Smooth muscle cell (in vitro differentiated cells): Measurements from ENCODE around the gene ZNF333. TPM values are rescaled to one million over a fixed set of nuclear protein-coding genes. Genes with fewer than 3 reads are reported as not detected.

Source experiments
- DNase-seq: peaks from one replicate; lab custom pipeline; 2025; ENCODE audit not compliant: unreplicated experiment; lab: John Stamatoyannopoulos, UW
- H2AFZ ChIP-seq: fragments of 200-600 bp; sonication (generic); 2 replicates; pipeline ENCODE4 v1.6.0; 2016; ENCODE audit warnings: antibody characterized with exemption, low read depth, mild to moderate bottlenecking
- H3F3A ChIP-seq: fragments of 200-600 bp; sonication (generic); 2 replicates; pipeline ENCODE4 v1.6.0; 2017; ENCODE audit warnings: antibody characterized with exemption, low read depth
- H3K27ac ChIP-seq: fragments of 200-600 bp; sonication (generic); 2 replicates; pipeline ENCODE4 v1.5.1; 2016; ENCODE audit warnings: low read depth, mild to moderate bottlenecking
- H3K27me3 ChIP-seq: fragments of 200-600 bp; sonication (generic); 2 replicates; pipeline ENCODE4 v1.6.1; 2016; ENCODE audit warnings: low read depth, mild to moderate bottlenecking
- H3K36me3 ChIP-seq: fragments of 200-600 bp; sonication (generic); 2 replicates; pipeline ENCODE4 v1.5.1; 2016; ENCODE audit warnings: low read depth
- H3K4me1 ChIP-seq: fragments of 200-600 bp; sonication (generic); 2 replicates; pipeline ENCODE4 v1.5.1; 2016; ENCODE audit warnings: low read depth
- H3K4me2 ChIP-seq: fragments of 200-600 bp; sonication (generic); 2 replicates; pipeline ENCODE4 v1.6.0; 2016; ENCODE audit warnings: mild to moderate bottlenecking
- H3K4me3 ChIP-seq: fragments of 200-600 bp; sonication (generic); 2 replicates; pipeline ENCODE4 v1.5.1; 2016; ENCODE audit warnings: mild to moderate bottlenecking
- H3K79me2 ChIP-seq: fragments of 200-600 bp; sonication (generic); 2 replicates; pipeline ENCODE4 v1.6.0; 2016; ENCODE audit warnings: low read depth, mild to moderate bottlenecking
- H3K9ac ChIP-seq: fragments of 200-600 bp; sonication (generic); 2 replicates; pipeline ENCODE4 v1.6.0; 2016; ENCODE audit warnings: low read depth
- H3K9me3 ChIP-seq: fragments of 200-600 bp; sonication (generic); replicated peaks from 2 replicates; pipeline ENCODE4 v1.5.1; 2016; ENCODE audit warnings: low read depth
- H4K20me1 ChIP-seq: fragments of 200-600 bp; sonication (generic); 2 replicates; pipeline ENCODE4 v1.6.0; 2016; ENCODE audit warnings: low read depth
- WGBS: methylation state at CpG from one replicate; pipeline ENCODE4 v1.1.7; 2016; ENCODE audit warnings: low lambda C conversion rate; 5-methylcytosine and 5-hydroxymethylcytosine counted together
- polyA plus RNA-seq: library from polyadenylated mRNA; unstranded; fragments of >200 nt; fragmentation: Nextera tagmentation; extraction: Ambion mirVana; gene quantifications from 2 replicates; pipeline ENCODE4 v1.2.1, GENCODE V29; 2016
- total RNA-seq: library from RNA; depleted of rRNA; stranded (reverse); fragments of >200 nt; gene quantifications from 2 replicates; pipeline ENCODE4 v1.2.3, GENCODE V29; 2014
- TF ChIP-seq, protein P1 (sequence below): fragments of 200-600 bp; sonication (generic); IDR thresholded peaks from 2 replicates; pipeline ENCODE4 v1.5.1; 2017; ENCODE audit warnings: borderline replicate concordance, mild to moderate bottlenecking, antibody characterized with exemption; ENCODE audit not compliant: insufficient read depth, poor library complexity, severe bottlenecking

ZNF333 gene
- total and polyA plus RNA-seq, 2 experiments from 2014 or later: 14.8 to 16.0 TPM

DNA sequence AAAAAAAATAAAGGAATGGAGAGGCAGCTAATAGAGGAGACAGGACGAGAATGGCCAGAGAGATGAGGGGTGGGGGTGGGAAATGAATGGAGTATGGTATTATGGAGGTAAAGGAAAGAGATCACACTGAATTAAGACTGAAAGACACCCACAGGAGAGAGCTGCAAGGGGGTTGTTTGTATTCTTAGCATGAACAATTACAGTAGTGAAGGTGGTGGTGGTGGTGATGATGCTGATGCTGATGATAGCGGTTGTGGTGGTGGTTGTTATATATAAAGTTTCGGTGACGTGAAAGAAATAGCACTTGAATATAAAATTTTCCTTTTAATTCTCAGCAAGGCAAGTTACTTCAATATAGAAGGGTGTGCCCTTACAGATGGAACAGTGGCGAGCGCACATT lies 12.4 kb upstream of the ZNF333 start:
- Histone ChIP-seq H3K27ac (no peak overlapping the region), H3F3A (no peaks in the 10 kb centered on the region), H3K36me3 (no peaks in the 10 kb centered on the region), H3K9me3 (no peaks in the 10 kb centered on the region), H3K79me2 (no peaks in the 10 kb centered on the region), H3K4me1 (no peaks in the 10 kb centered on the region), H4K20me1 (no peaks in the 10 kb centered on the region), H3K27me3 (no peaks in the 10 kb centered on the region), H3K4me2 (no peak overlapping the region), H3K4me3 (no peak overlapping the region), H3K9ac (no peak overlapping the region), H2AFZ (no peak overlapping the region)
- TF ChIP-seq, protein P1, sequence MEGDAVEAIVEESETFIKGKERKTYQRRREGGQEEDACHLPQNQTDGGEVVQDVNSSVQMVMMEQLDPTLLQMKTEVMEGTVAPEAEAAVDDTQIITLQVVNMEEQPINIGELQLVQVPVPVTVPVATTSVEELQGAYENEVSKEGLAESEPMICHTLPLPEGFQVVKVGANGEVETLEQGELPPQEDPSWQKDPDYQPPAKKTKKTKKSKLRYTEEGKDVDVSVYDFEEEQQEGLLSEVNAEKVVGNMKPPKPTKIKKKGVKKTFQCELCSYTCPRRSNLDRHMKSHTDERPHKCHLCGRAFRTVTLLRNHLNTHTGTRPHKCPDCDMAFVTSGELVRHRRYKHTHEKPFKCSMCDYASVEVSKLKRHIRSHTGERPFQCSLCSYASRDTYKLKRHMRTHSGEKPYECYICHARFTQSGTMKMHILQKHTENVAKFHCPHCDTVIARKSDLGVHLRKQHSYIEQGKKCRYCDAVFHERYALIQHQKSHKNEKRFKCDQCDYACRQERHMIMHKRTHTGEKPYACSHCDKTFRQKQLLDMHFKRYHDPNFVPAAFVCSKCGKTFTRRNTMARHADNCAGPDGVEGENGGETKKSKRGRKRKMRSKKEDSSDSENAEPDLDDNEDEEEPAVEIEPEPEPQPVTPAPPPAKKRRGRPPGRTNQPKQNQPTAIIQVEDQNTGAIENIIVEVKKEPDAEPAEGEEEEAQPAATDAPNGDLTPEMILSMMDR: no peak
- 81% methylated on average over 6 of the region's 6 CpGs for WGBS
- DNase-seq: no peak

DNA sequence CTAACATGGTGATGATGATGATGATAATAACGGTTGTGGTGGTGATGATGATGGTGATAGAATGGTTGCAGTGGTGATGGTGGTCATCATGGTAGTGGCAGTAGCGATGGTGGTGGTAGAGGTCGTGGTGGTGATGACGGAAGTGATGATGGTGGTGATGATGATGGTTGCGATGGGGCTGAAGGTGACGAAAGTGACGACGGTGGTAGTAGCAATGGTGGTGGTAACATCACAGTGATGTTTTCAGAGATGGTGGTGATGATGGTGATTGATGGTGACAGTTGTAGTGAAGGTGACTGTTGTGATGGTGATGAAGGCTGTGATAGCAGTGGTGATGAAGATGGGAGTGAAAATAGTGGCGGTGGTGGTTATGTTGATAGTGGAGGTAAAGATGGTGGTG lies 11.6 kb upstream of the ZNF333 start:
- no peak overlapping the region for H2AFZ ChIP-seq
- no peaks in the 10 kb centered on the region for H3K9me3 ChIP-seq
- no peaks in the 10 kb centered on the region for H3K27me3 ChIP-seq
- no peaks in the 10 kb centered on the region for H3F3A ChIP-seq
- H3K27ac ChIP-seq: no peak overlapping the region
- H3K4me1 ChIP-seq: no peaks in the 10 kb centered on the region
- no peaks in the 10 kb centered on the region for H3K79me2 ChIP-seq
- H4K20me1 ChIP-seq: no peaks in the 10 kb centered on the region
- no peaks in the 10 kb centered on the region for H3K36me3 ChIP-seq
- no peak overlapping the region for H3K4me3 ChIP-seq
- no peak overlapping the region for H3K9ac ChIP-seq
- H3K4me2 ChIP-seq: no peak overlapping the region
- DNase-seq: no peak
- 83% methylated on average over 9 of the region's 9 CpGs for WGBS
- TF ChIP-seq, protein P1: no peak

DNA sequence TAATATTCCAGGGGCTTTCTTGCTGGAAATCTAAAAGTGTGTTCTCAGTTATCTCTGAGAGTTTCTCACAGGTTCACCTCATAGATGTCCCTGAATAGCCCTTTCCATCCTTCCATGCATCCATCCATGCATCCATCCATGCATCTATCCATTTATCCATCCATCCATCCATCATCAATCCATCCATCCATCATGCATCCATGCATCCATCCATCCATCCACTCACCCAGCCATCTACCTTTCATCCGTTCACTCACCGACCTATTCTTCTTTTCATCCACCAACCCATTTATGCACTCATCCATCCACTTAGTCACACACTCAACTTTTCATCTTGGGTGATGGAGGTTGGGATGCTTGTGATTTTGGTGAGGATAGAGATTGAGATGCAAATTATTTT lies 7.8 kb upstream of the ZNF333 start:
- Histone ChIP-seq H3K9ac (no peak overlapping the region), H3K79me2 (no peaks in the 10 kb centered on the region), H3K36me3 (no peaks in the 10 kb centered on the region), H3K9me3 (no peaks in the 10 kb centered on the region), H3K27ac (no peak overlapping the region), H4K20me1 (no peaks in the 10 kb centered on the region), H3K4me2 (no peak overlapping the region), H3K4me1 (no peaks in the 10 kb centered on the region), H3K27me3 (no peaks in the 10 kb centered on the region), H3K4me3 (no peak overlapping the region), H2AFZ (no peak overlapping the region), H3F3A (no peaks in the 10 kb centered on the region)
- WGBS: 82% methylated on average over 2 of the region's 2 CpGs
- TF ChIP-seq, protein P1: no peak
- no peak for DNase-seq

DNA sequence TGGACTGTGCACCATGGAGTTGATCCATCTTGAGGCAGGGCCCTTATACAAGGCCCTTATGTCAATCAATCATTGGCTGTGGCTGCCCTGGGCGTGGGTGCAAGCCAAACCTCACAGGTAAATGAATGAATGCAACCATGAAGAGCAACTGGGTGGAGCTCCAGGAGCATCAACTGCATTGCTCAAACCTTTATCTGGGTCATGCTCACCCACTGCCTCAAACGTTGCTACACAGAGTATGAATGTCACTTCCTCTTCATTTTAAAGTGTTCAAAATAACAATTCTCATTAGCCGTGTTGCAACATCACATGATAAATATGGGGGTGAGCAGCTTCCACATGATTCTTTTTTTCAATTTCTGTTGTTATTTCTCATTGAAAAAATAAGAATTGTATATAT lies 6.4 kb upstream of the ZNF333 start:
- no peak for DNase-seq
- no peak overlapping the region for H3K4me3 ChIP-seq
- no peaks in the 10 kb centered on the region for H3K36me3 ChIP-seq
- no peaks in the 10 kb centered on the region for H3K27me3 ChIP-seq
- no peaks in the 10 kb centered on the region for H3F3A ChIP-seq
- no peak overlapping the region for H3K4me2 ChIP-seq
- TF ChIP-seq, protein P1: no peak
- H2AFZ ChIP-seq: no peak overlapping the region
- H3K9me3 ChIP-seq: no peaks in the 10 kb centered on the region
- no peak overlapping the region for H3K9ac ChIP-seq
- H3K4me1 ChIP-seq: no peaks in the 10 kb centered on the region
- H3K79me2 ChIP-seq: no peaks in the 10 kb centered on the region
- H4K20me1 ChIP-seq: no peaks in the 10 kb centered on the region
- WGBS: 47% methylated on average over 3 of the region's 3 CpGs
- H3K27ac ChIP-seq: no peak overlapping the region
